ENCODE results near the gene PIWIL1.

PIWIL1 gene

GRCh38 chr12:130337488-130338303 lies at the start of gene PIWIL1:
TSS of gene PIWIL1 (plus strand) at chr12:130337887. CDS start at chr12:130342592, 4,705 bp downstream.
- no peak for DNase-seq

GRCh38 chr12:130288206-130288605 lies 49.5 kb upstream of the PIWIL1 start:
- no peak for DNase-seq

- no peak for DNase-seq
Observed at GRCh38 chr12:130288691-130289090, 49.0 kb upstream of the PIWIL1 start.

GRCh38 chr12:130290114-130290513 lies 47.6 kb upstream of the PIWIL1 start:
- DNase-seq: no peak

- DNase-seq: no peak
Observed at GRCh38 chr12:130298322-130299021, 39.2 kb upstream of the PIWIL1 start.

DNA sequence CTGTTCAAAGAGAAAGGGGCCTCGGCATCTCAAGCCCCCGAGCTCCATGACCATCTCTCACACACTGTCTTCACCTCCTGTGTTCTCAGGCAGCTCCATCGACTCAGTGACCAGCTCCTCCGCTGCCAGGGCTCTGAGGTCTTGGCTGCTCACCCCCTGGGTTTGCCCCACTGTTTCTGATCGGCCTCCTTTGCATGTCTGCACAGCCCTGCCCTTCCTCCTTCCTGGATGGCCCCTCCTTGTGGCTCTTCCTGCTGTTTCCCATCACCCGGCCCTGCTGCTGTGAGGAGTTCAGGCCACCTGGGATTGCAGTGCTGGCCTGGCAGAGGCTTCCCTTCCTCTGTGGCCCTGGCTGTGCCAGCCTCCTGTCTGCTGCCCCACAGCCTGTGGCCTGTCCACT lies 38.1 kb upstream of the PIWIL1 start:
- no peak for DNase-seq

GRCh38 chr12:130300090-130300489 lies 37.6 kb upstream of the PIWIL1 start:
- no peak for DNase-seq

- DNase-seq: no peak
Observed at GRCh38 chr12:130300737-130301535, 36.8 kb upstream of the PIWIL1 start.

- DNase-seq: no peak
Observed at GRCh38 chr12:130301559-130301958, 36.1 kb upstream of the PIWIL1 start.

DNA sequence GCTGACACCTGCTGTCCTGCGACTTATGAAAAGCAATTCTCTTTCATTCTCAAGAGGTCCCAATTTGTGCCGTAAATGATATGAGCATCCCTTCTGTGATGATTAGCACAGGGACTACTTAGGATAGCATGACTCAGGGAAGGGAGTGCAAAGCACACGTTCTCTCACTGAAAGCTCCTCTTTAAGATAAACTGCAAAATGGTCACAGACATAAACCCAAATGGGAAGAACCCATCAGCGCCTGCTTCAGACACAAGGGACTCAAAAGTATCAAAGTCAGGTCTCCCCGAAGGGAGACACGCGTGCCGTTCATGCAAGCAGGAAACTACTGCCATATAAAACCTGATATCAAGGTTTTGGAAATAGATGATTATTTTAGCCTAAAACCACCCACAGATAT lies 33.9 kb upstream of the PIWIL1 start:
- no peak for DNase-seq

- DNase-seq: no peak
Observed at GRCh38 chr12:130307859-130308258, 29.8 kb upstream of the PIWIL1 start.

DNA sequence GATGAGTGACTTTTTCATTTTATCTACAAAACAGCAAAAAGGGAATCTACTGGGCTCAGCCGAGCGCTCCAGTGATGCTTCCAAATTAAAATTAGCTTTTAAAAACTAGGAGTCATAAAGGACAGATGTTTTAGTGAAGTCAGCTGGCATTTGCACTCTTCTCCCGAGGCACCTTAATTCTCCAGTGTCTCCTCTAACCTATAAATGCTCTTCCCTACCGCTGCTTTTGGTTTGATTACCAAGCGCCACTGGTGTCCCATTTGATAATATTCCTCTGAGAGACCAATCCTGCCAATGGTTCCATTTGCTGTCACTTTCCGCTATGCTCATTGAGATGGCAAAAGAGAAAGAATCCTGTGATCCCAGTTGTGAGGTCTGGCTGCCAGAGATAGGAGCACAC lies 29.3 kb upstream of the PIWIL1 start:
- no peak for DNase-seq

- no peak for DNase-seq
Observed at GRCh38 chr12:130316251-130316650, 21.4 kb upstream of the PIWIL1 start.

DNA sequence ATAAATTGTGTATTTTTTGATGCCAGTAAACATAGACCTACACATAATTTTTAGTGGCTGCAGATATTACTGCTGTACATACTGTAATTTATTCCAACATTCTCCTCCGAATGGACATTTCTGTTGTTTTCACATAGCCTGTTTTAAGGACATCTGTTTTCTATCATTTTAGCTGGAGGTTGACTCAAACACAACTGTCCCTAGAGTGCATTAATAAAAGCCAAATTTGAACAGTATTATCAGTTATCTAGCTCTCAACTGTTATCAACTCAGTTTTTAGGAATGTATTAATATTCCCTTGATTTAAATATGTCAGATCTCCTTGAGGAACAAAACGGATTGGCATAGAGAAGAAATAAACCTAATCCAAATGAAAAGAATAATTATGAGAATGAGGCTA lies 17.2 kb upstream of the PIWIL1 start:
- DNase-seq: no peak

DNA sequence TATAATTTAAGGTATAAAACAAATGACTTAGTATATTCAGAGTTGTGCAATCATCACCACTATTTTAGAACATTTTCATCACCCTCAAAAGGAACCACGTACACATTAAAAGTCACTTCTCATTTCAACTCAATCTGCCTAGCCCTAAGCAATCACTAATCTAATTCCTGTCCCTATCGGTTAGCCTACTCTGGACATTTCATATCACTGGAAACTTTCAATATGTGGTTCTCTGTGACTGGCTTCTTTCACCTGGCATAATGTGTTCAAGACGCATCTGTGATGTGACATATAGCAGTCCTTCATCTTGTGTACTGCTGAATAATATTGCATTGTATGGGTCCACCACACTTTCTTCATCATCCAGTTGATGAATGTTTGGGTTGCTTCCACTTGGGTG lies 15.4 kb upstream of the PIWIL1 start:
- DNase-seq: no peak

- no peak for DNase-seq
Observed at GRCh38 chr12:130330685-130331084, 7.0 kb upstream of the PIWIL1 start.

GRCh38 chr12:130331146-130331545 lies 6.5 kb upstream of the PIWIL1 start:
- DNase-seq: no peak

- no peak for DNase-seq
Observed at GRCh38 chr12:130333341-130333740, 4.3 kb upstream of the PIWIL1 start.

- no peak for DNase-seq
Observed at GRCh38 chr12:130334399-130334798, 3.3 kb upstream of the PIWIL1 start.

- no peak for DNase-seq
Observed at GRCh38 chr12:130334937-130335336, 2.8 kb upstream of the PIWIL1 start.

DNA sequence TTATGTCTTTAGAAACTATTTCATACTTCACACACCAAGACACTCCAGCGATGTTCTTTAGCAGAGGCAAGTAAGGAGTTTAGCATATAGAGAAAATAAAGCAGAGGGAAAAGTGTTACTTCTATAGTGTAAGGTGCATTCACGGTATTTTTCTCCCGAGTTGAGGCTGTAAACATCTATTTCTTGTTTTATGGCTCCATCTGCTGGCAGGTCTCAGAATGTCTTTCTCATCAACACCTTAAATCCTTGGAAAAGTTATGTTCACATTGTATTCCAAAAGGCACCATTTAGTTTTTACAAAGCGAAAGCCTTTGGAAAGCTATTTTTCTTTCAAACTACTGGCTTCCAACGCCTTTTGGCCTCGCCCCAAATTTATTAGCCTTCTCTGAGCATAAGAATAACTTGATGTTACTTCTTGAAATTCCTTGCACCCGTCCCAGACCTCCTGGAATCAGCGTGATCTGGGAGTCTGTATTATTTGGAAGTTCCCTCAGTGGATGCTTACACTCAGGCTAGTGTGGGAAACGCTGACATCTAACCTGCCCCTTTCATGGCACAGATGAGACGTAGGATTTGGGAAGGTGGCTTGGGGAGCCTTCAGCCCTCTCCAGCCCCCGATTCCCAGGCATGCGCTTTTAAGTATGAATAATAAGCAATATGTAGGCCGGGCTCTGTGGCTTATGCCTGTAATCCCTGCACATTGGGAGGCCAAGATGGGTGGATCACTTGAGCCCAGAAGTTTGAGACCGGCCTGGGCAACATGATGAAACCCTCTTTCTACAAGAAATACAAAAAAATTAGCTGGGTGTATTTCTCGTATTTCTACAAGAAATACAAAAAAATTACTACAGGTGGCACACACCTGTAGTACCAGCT lies 1.9 kb upstream of the PIWIL1 start:
- no peak for DNase-seq

GRCh38 chr12:130336723-130337487 lies 782 bp upstream of the PIWIL1 start:
- no peak for DNase-seq
